BE2C (cell line): ENCODE results near the gene TMEM184A.
A peak's percentile ranks its signal among the peaks of the same experiment; 100 is the strongest.

Source experiments
- DNase-seq: peaks from one replicate; pipeline ENCODE4 v3.0.0-alpha.2; 2020
- H3K27me3 ChIP-seq: fragments of 250-450 bp; sonication (Bioruptor Pico); 2 replicates; pipeline ENCODE4 v1.5.1; 2020; ENCODE audit warnings: mild to moderate bottlenecking
- H3K36me3 ChIP-seq: fragments of 250-450 bp; sonication (Bioruptor Pico); 2 replicates; pipeline ENCODE4 v1.5.1; 2020; ENCODE audit warnings: mild to moderate bottlenecking
- H3K4me1 ChIP-seq: fragments of 250-450 bp; sonication (Bioruptor Pico); 2 replicates; pipeline ENCODE4 v1.5.1; 2020
- H3K4me3 ChIP-seq: 2 replicates; pipeline ENCODE4 v1.5.1; 2011; ENCODE audit warnings: low read depth, low read length
- H3K9me3 ChIP-seq: fragments of 250-450 bp; sonication (Bioruptor Pico); 2 replicates; pipeline ENCODE4 v1.5.1; 2020
- TF ChIP-seq, protein P1 (sequence below): IDR thresholded peaks from 2 replicates; pipeline ENCODE4 v1.5.1; 2012; ENCODE audit warnings: mild to moderate bottlenecking, low read depth, low read length

TMEM184A gene

DNA sequence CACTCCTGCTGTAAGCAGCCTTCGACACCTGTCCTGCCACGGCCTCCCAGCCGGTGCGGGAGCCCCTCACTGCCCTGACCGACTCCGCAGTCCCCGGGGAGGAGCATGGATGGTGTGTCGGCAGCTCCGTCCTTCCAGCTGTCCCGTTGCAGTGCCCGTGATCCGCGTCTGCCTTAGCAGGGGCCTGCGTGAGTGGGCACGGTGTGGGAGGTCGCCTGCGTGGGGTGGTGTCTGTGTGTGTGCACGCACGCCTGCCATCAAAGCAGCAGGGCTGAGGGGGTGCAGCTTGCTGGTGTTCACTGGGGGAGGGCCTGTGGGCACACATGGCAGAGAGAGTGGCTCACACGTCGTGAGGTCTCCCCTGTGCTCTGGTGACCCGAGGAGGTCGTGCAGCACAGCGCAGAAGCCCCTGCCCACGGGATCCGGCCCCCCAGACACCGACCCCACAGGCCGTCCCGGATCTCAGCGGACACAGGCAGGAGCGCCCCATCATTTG lies 15.2 kb downstream of the TMEM184A start:
- no peaks in the 10 kb centered on the region for H3K36me3 ChIP-seq
- H3K4me1 ChIP-seq: peaks cover 24% of the 10 kb centered on the region
- peak; percentile 12 for DNase-seq
- H3K4me3 ChIP-seq: no peak overlapping the region
- peaks cover 46% of the 10 kb centered on the region for H3K27me3 ChIP-seq
- TF ChIP-seq, protein P1, sequence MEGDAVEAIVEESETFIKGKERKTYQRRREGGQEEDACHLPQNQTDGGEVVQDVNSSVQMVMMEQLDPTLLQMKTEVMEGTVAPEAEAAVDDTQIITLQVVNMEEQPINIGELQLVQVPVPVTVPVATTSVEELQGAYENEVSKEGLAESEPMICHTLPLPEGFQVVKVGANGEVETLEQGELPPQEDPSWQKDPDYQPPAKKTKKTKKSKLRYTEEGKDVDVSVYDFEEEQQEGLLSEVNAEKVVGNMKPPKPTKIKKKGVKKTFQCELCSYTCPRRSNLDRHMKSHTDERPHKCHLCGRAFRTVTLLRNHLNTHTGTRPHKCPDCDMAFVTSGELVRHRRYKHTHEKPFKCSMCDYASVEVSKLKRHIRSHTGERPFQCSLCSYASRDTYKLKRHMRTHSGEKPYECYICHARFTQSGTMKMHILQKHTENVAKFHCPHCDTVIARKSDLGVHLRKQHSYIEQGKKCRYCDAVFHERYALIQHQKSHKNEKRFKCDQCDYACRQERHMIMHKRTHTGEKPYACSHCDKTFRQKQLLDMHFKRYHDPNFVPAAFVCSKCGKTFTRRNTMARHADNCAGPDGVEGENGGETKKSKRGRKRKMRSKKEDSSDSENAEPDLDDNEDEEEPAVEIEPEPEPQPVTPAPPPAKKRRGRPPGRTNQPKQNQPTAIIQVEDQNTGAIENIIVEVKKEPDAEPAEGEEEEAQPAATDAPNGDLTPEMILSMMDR: no peak
- no peaks in the 10 kb centered on the region for H3K9me3 ChIP-seq

DNA sequence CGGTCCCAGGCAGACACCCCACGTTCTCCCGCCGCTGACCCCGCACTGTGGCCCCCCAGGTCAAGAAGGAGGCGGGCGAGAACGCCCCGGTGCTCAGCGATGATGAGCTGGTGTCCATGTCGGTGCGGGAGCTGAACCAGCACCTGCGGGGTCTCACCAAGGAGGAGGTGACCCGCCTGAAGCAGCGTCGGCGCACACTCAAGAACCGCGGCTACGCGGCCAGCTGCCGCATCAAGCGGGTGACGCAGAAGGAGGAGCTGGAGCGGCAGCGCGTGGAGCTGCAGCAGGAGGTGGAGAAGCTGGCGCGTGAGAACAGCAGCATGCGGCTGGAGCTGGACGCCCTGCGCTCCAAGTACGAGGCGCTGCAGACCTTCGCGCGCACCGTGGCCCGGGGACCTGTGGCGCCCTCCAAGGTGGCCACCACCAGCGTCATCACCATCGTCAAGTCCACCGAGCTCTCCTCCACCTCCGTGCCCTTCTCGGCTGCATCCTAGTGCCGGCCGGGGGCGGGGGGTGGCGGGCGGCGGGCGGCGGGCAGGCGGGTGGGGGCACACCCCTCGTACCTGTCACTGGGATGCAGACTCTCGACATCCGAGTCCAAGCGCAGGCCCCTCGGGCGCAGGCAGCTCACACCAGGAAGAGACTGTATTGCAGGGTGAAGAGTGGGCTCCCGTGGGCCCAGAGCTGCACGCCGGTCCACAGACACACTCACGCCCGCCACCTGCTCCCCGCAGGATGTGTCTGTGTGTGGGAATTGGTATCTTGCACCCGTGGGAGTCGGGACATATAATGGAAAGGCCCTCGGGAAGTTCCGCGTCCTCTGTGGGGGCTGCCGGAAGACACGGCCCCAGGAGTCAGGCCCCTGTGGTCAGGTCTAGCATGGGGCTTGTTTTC lies 15.9 kb downstream of the TMEM184A start:
- no peak overlapping the region for H3K4me3 ChIP-seq
- peaks cover 20% of the 10 kb centered on the region for H3K4me1 ChIP-seq
- TF ChIP-seq, protein P1: no peak
- peaks cover 53% of the 10 kb centered on the region for H3K27me3 ChIP-seq
- H3K36me3 ChIP-seq: no peaks in the 10 kb centered on the region
- DNase-seq: no peak
- no peaks in the 10 kb centered on the region for H3K9me3 ChIP-seq

DNA sequence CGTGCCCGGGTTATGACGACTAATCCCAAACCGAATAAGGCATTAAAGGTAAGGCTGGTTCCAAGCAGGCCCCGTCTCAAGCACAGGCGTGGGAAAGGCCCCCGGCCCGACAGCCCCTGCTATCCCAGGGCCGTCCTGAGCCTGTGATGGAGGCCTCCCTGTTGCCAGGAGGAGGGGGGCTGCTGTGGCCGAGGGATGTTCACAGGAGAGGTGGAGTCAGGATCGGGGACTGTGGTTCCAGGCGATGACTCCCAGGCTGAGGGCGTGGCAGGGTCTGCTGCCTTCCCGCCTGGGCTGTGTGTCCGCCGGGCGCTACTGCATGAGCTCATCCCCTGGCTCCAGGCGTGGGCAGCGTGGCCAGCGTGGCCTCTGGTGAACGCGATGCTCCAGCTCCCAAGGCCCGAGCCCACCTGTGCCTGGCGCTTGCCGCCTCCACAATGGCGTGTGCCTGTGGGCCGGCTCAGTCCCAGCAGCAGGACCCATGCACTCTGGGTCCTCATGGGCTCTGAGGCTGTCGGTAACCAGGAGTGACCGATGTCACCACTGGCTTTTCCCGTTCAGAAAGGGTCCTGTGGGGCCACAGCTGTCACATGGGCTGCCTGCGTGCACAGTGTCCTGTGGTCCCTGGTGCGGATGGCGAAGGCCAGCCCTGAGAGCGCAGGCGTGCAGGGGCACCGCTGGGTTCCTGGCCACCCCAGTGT lies 16.7 kb downstream of the TMEM184A start:
- H3K36me3 ChIP-seq: no peaks in the 10 kb centered on the region

DNA sequence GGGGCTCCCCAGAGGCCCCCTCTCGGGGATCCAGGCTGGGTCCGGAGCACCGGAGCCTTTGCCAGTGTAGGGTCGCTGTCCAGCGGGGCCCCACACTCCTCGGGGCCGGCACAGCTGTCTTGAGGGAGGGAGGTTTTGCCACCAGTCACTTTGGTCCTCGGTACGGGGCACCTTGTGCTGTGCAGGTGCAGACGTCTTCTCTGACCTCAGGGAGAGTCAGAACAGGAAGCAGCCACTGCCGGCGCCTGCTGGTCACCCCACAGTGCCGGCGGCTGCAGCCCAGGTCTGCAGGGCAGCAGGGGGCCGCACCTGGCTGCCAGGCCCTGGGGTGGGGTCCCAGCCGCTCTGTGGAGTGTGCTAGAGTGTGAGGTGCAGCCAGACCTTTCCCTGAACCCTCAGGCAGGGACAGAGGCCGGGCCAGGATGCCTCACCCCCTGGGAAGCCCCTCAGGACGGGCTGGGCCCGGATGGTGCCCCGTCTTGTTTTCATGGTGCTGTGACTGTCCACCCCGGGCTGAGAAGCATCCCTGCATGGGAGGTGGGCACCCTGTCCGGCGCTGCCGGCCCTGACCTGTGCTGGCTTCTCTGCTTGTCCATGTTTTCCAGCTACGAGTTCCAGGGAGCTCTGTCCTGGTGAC lies 17.3 kb downstream of the TMEM184A start:
- Histone ChIP-seq H3K27me3 (peaks cover 64% of the 10 kb centered on the region), H3K36me3 (no peaks in the 10 kb centered on the region), H3K9me3 (no peaks in the 10 kb centered on the region), H3K4me1 (peaks cover 24% of the 10 kb centered on the region), H3K4me3 (peak overlapping the region; percentile 8; the same call in 1 of the 2 replicates)
- DNase-seq: peak; percentile 11
- TF ChIP-seq, protein P1: no peak

More for the DNA sequence above, 16.7 kb downstream of the TMEM184A start:
- TF ChIP-seq, protein P1: no peak
- Histone ChIP-seq H3K9me3 (no peaks in the 10 kb centered on the region), H3K4me3 (no peak overlapping the region), H3K27me3 (peaks cover 57% of the 10 kb centered on the region), H3K4me1 (peaks cover 19% of the 10 kb centered on the region)
- DNase-seq: peak; percentile 19

DNA sequence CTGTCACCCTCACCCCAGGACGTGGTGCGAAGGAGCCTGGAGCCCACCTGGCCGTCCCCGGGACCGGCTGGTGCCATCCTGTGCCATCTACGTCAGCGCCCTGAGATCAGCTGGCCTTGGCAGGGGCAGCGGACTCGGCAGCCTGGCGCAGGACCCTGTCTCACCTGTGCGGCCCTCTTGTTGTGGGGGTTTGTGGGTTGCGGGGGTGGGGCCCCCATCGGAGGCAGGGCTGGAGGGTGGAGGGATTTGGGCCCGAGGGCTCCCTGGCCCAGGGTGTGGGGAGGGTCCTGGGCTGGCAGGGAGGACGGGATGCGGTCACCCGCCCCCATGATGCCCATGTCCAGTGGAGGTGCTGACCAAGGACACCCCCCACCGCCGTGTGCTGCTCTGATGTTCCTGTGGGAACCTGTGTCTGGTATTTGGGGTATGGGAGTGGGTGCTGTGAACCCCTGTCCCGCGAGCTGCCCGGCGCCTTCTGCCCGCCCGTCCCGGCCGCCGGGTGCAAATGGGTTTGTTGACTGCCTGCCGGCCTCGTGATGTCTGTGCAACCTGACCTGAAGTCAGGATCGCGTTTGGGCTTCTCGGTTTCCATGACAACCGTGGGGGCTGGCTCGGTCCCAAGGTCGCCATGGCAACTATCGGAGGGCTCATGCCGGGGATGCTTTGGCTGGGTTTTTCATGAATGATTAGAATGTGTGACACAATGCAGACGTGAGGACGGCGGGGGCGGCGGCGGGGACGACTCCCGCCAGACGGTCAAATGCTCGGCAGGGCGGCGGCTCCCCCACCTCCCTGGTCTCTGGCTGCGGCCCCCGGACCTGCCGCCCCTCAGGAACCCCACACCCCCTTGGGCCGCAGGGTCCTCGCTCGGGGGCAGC lies 18.2 kb downstream of the TMEM184A start:
- H3K4me3 ChIP-seq: peak overlapping the region; percentile 8; the same call in 1 of the 2 replicates
- H3K27me3 ChIP-seq: peaks cover 73% of the 10 kb centered on the region
- H3K9me3 ChIP-seq: no peaks in the 10 kb centered on the region
- DNase-seq: peak; percentile 86
- H3K36me3 ChIP-seq: no peaks in the 10 kb centered on the region
- TF ChIP-seq, protein P1: no peak
- peaks cover 24% of the 10 kb centered on the region for H3K4me1 ChIP-seq
